Duodenal mucosa (tissue), 2 donors: Measurements from ENCODE around the gene CEACAM16.
"Not testable (repeated sequence)": the region's sequence is repeated elsewhere in the genome, so short reads cannot be mapped to it uniquely, and the experiment has no call there.

Experiments used
- H3K27ac ChIP-seq: one replicate; pipeline ENCODE4 v1.7.0; 2013; ENCODE audit warnings: low read depth, low read length
- H3K27me3 ChIP-seq, 2 donors: one replicate each; pipeline ENCODE4 v1.7.0; 2013; ENCODE audit warnings: low read length in 2 of 2, control low read depth in 1 of 2; ENCODE audit not compliant: insufficient read depth in 2 of 2, control insufficient read depth in 1 of 2
- H3K36me3 ChIP-seq, 2 donors: one replicate each; pipeline ENCODE4 v1.7.0; 2013; ENCODE audit warnings: low read length in 2 of 2, control low read depth in 1 of 2; ENCODE audit not compliant: insufficient read depth in 2 of 2, control insufficient read depth in 1 of 2
- H3K4me1 ChIP-seq, 2 donors: one replicate each; pipeline ENCODE4 v1.7.0; 2013; ENCODE audit warnings: low read length in 2 of 2, control low read depth in 1 of 2; ENCODE audit not compliant: insufficient read depth in 2 of 2, control insufficient read depth in 1 of 2
- H3K4me3 ChIP-seq, 2 donors: one replicate each; pipeline ENCODE4 v1.7.0; 2013; ENCODE audit warnings: low read length in 2 of 2, low read depth in 1 of 2
- H3K9ac ChIP-seq, 2 donors: one replicate each; pipeline ENCODE4 v1.7.0; 2013; ENCODE audit warnings: low read length in 2 of 2, low read depth in 1 of 2
- H3K9me3 ChIP-seq, 2 donors: one replicate each; pipeline ENCODE4 v1.7.0; 2013; ENCODE audit warnings: low read length in 2 of 2, control low read depth in 1 of 2; ENCODE audit not compliant: control insufficient read depth in 1 of 2

Gene CEACAM16

DNA sequence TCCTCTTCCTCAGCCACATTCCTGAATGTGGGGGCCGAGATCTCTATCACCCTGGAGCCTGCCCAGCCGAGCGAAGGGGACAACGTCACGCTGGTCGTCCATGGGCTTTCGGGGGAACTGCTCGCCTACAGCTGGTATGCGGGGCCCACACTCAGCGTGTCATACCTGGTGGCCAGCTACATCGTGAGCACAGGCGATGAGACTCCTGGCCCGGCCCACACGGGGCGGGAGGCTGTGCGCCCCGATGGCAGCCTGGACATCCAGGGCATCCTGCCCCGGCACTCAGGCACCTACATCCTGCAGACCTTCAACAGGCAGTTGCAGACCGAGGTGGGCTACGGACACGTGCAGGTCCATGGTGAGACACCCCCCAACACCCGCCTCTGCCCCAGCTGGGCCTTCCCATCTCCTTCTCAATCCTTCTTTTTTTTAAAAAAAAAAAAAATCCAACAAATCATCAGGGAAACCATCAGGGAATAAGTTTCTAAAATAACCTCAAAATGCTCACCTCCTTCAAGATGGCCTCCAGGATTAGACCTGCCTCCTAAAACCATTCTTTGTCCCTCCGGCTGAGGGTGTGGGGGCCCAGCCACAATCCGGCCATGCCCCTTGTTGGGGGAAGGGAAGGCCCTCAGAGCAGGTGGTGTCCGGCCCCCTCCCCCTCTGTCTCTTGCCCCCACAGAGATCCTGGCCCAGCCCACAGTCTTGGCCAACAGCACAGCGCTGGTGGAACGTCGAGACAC, 4.6 kb downstream of the CEACAM16 start:
- Histone ChIP-seq H3K9ac (no peak overlapping the region), H3K27ac (no peak overlapping the region), H3K4me3 (no peak overlapping the region), H3K36me3 (no peaks in the 10 kb centered on the region), H3K27me3 (no peaks in the 10 kb centered on the region), H3K9me3 (no peaks in the 10 kb centered on the region), H3K4me1 (peaks cover under 1 to 5% of the 10 kb centered on the region in 2 donors)

DNA sequence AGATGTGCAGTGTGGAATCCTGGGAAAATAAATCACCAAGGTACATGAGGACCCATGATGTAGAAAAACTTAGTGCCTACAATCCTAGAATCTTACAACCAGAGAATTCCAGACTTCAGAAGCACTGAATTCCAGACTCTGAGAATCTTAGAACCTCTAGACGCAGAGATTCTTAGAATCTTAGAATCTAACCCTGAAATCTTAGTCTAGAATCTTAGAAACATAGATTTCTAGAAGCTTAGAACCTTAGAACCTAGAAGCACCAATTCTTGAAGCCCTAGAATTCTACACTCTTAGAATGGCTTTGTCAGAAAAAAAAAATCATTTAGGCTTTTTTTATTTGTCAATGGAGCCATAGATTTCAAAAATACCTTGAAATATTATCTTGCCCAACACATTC, 6.0 kb downstream of the CEACAM16 start:
- Histone ChIP-seq H3K36me3 (no peaks in the 10 kb centered on the region), H3K9me3 (no peaks in the 10 kb centered on the region), H3K4me1 (peaks cover 0 to 3% of the 10 kb centered on the region in 2 donors), H3K4me3 (no peak overlapping the region), H3K9ac (no peak overlapping the region), H3K27me3 (no peaks in the 10 kb centered on the region), H3K27ac (no peak overlapping the region)

- Histone ChIP-seq H3K4me1 (peaks cover 0 to 3% of the 10 kb centered on the region in 2 donors), H3K27ac (no peak overlapping the region), H3K27me3 (no peaks in the 10 kb centered on the region), H3K9ac (no peak overlapping the region), H3K9me3 (no peaks in the 10 kb centered on the region), H3K36me3 (no peaks in the 10 kb centered on the region), H3K4me3 (no peak overlapping the region)
Observed at GRCh38 chr19:44705502-44706010, 6.6 kb downstream of the CEACAM16 start.

GRCh38 chr19:44706506-44707236, 7.7 kb downstream of the CEACAM16 start:
- Histone ChIP-seq H3K4me3 (no peak overlapping the region), H3K9ac (no peak overlapping the region), H3K4me1 (no peaks in the 10 kb centered on the region), H3K9me3 (no peaks in the 10 kb centered on the region), H3K27ac (no peak overlapping the region), H3K36me3 (no peaks in the 10 kb centered on the region), H3K27me3 (no peaks in the 10 kb centered on the region)

GRCh38 chr19:44707794-44708193, 8.8 kb downstream of the CEACAM16 start:
- Histone ChIP-seq H3K4me1 (no peaks in the 10 kb centered on the region), H3K9ac (no peak overlapping the region), H3K27me3 (no peaks in the 10 kb centered on the region)

GRCh38 chr19:44708940-44709339, 10.0 kb downstream of the CEACAM16 start:
- no peaks in the 10 kb centered on the region for H3K4me1 ChIP-seq
- no peak overlapping the region for H3K4me3 ChIP-seq
- H3K27ac ChIP-seq, result no peak overlapping the region
- no peaks in the 10 kb centered on the region for H3K36me3 ChIP-seq
- H3K27me3 ChIP-seq, result no peaks in the 10 kb centered on the region
- H3K9me3 ChIP-seq, result no peaks in the 10 kb centered on the region
- no peak overlapping the region for H3K9ac ChIP-seq

More at GRCh38 chr19:44707794-44708193, 8.8 kb downstream of the CEACAM16 start:
- no peaks in the 10 kb centered on the region for H3K9me3 ChIP-seq
- no peak overlapping the region for H3K4me3 ChIP-seq
- H3K36me3 ChIP-seq, result no peaks in the 10 kb centered on the region
- H3K27ac ChIP-seq, result no peak overlapping the region

DNA sequence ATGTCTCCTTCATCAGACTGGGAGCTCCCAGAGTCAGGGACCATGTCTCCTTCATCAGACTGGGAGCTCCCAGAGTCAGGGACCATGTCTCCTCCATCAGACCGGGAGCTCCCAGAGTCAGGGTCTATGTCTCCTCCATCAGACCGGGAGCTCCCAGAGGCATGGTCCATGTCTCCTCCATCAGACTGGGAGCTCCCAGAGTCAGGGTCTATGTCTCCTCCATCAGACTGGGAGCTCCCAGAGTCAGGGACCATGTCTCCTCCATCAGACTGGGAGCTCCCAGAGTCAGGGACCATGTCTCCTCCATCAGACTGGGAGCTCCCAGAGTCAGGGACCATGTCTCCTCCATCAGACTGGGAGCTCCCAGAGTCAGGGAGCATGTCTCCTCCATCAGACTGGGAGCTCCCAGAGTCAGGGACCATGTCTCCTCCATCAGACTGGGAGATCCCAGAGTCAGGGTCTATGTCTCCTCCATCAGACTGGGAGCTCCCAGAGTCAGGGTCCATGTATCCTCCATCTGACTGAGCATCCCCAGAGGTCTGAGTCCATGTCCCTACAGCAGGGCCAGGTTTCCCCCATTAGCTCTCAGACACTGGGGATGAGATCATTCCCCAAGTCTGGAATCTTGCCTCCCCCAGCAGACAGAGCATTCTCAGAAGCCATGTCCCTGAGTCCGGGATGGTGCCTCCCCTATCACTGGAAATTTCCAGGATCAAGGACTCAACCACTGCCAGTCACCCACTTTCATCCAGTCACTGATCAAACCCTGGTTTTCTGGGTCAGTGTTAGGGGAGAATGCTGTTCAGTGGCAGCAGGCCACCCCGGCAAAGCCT, 10.7 kb downstream of the CEACAM16 start:
- H3K36me3 ChIP-seq, H3K4me3 ChIP-seq, H3K27me3 ChIP-seq, H3K27ac ChIP-seq, H3K9me3 ChIP-seq, H3K9ac ChIP-seq, H3K4me1 ChIP-seq: not testable (repeated sequence)

DNA sequence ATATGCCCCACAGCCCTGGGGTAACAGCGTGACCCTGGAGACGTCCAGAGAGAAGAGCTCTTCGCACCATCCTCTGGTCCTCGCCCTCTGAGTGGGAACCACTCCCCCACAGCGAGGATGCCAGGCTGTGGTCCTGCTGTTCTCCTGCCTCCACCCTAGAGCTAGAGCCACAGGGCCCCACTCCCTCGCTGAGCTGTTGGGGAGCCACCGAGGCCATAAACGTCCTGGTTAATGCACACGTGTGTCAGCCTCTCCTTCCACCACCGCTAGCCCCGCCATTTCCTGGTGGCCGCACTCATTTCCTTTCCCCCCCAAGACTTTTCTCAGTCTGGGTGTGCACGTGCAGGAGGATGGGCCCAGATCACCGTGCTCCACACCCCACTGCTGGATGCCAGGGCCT, 11.5 kb downstream of the CEACAM16 start:
- H3K4me3 ChIP-seq, result no peak overlapping the region
- peaks cover 5 to 6% of the 10 kb centered on the region in 2 donors for H3K9me3 ChIP-seq
- H3K9ac ChIP-seq, result no peak overlapping the region
- no peak overlapping the region for H3K27ac ChIP-seq
- no peaks in the 10 kb centered on the region for H3K36me3 ChIP-seq
- H3K27me3 ChIP-seq, result no peaks in the 10 kb centered on the region
- H3K4me1 ChIP-seq, result no peaks in the 10 kb centered on the region

- H3K4me3 ChIP-seq, result no peak overlapping the region
- peaks cover 6 to 10% of the 10 kb centered on the region in 2 donors for H3K9me3 ChIP-seq
- H3K4me1 ChIP-seq, result no peaks in the 10 kb centered on the region
- no peak overlapping the region for H3K9ac ChIP-seq
- H3K27me3 ChIP-seq, result no peaks in the 10 kb centered on the region
- H3K36me3 ChIP-seq, result no peaks in the 10 kb centered on the region
- no peak overlapping the region for H3K27ac ChIP-seq
Observed at GRCh38 chr19:44712864-44713515, 14.0 kb downstream of the CEACAM16 start.
